Measurements from ENCODE around the gene GLTP.

Gene GLTP

DNA sequence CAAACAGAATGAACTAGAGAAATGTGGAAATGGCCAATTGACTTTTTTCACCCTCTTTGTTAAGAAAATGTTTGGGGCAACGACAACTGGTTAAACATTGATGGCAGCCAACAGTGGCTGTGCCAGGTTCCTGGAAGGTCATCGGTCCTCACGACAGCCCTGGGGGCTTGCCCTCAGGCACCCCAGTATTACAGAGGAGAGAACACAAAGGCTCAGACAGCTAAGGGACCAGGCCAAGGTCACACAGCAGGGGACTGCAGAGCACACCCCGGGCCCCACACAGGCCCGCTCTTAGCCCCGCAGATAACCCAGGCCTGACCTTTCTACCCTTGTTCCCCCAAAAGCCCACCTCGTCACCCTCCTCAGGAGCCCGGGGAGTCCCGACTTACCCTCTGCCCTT lies 48.4 kb downstream of the GLTP start:
- H3K9ac ChIP-seq (ENCODE audit: low read length) = no peak overlapping the region
- no peak for DNase-seq
- H3K79me2 ChIP-seq (ENCODE audit: low read length) = no peaks in the 10 kb centered on the region
- no peak overlapping the region for H2AFZ ChIP-seq (ENCODE audit: low read length)
- H3F3A ChIP-seq (ENCODE audit: insufficient read depth, low read length) = no peaks in the 10 kb centered on the region
- no peaks in the 10 kb centered on the region for H3K9me2 ChIP-seq (replicated peaks; ENCODE audit: insufficient read depth, low read length)
- H3K9me3 ChIP-seq (replicated peaks; ENCODE audit: insufficient read depth, low read length) = no peaks in the 10 kb centered on the region
- TF ChIP-seq EZH2 (optimal IDR thresholded peaks at IDR 0.05; ENCODE audit: low read depth, low read length) (no peak), EZH2phosphoT487 (IDR thresholded peaks at IDR 0.05; ENCODE audit: low read length) (no peak)
- TF ChIP-seq, protein P1, sequence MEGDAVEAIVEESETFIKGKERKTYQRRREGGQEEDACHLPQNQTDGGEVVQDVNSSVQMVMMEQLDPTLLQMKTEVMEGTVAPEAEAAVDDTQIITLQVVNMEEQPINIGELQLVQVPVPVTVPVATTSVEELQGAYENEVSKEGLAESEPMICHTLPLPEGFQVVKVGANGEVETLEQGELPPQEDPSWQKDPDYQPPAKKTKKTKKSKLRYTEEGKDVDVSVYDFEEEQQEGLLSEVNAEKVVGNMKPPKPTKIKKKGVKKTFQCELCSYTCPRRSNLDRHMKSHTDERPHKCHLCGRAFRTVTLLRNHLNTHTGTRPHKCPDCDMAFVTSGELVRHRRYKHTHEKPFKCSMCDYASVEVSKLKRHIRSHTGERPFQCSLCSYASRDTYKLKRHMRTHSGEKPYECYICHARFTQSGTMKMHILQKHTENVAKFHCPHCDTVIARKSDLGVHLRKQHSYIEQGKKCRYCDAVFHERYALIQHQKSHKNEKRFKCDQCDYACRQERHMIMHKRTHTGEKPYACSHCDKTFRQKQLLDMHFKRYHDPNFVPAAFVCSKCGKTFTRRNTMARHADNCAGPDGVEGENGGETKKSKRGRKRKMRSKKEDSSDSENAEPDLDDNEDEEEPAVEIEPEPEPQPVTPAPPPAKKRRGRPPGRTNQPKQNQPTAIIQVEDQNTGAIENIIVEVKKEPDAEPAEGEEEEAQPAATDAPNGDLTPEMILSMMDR (IDR thresholded peaks at IDR 0.05; ENCODE audit: low read length) = no peak
- H3K27me3 ChIP-seq (replicated peaks; ENCODE audit: insufficient read depth, low read length) = peaks cover 3% of the 10 kb centered on the region; the same call in 1 of the 2 replicates
- no peaks in the 10 kb centered on the region for H3K36me3 ChIP-seq (replicated peaks; ENCODE audit: insufficient read depth, low read length)
- no peaks in the 10 kb centered on the region for H4K20me1 ChIP-seq (ENCODE audit: insufficient read depth, low read length)
- no peaks in the 10 kb centered on the region for H3K4me1 ChIP-seq (ENCODE audit: low read length)
- no peak overlapping the region for H3K27ac ChIP-seq (ENCODE audit: low read length)
- no peak overlapping the region for H3K4me3 ChIP-seq (ENCODE audit: low read length)
- H3K4me2 ChIP-seq (ENCODE audit: low read depth, low read length) = no peak overlapping the region

DNA sequence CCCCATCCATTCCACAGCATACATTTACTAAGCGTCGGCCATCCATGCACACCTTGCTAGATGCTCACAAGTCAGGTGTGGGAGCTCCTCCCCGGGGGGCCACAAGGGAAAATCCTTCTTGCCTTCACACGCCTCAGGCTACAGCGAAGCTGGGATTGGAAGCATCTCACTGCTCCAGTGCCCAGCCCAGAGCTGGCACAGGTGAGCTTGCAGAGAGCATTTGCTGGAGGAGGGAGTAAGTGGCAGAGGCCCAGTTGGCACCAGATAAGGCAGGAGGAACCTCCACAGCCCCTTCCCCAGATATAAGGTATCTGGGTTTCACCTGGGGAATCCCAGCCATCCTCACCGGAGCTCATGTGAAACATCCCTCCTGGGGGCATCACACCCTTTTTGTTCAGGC lies 49.0 kb downstream of the GLTP start:
- no peak for DNase-seq
- TF ChIP-seq EZH2phosphoT487 (IDR thresholded peaks at IDR 0.05; ENCODE audit: low read length) (no peak), EZH2 (optimal IDR thresholded peaks at IDR 0.05; ENCODE audit: low read depth, low read length) (no peak)
- TF ChIP-seq, protein P1 (IDR thresholded peaks at IDR 0.05; ENCODE audit: low read length) = no peak
- Histone ChIP-seq H3K79me2 (ENCODE audit: low read length) (no peaks in the 10 kb centered on the region), H3K4me1 (ENCODE audit: low read length) (no peaks in the 10 kb centered on the region), H3K4me2 (ENCODE audit: low read depth, low read length) (no peak overlapping the region), H3K4me3 (ENCODE audit: low read length) (no peak overlapping the region), H2AFZ (ENCODE audit: low read length) (no peak overlapping the region), H3K27ac (ENCODE audit: low read length) (no peak overlapping the region), H3F3A (ENCODE audit: insufficient read depth, low read length) (no peaks in the 10 kb centered on the region), H3K9me2 (replicated peaks; ENCODE audit: insufficient read depth, low read length) (no peaks in the 10 kb centered on the region), H4K20me1 (ENCODE audit: insufficient read depth, low read length) (no peaks in the 10 kb centered on the region), H3K27me3 (replicated peaks; ENCODE audit: insufficient read depth, low read length) (peaks cover 3% of the 10 kb centered on the region; the same call in 1 of the 2 replicates), H3K36me3 (replicated peaks; ENCODE audit: insufficient read depth, low read length) (no peaks in the 10 kb centered on the region), H3K9ac (ENCODE audit: low read length) (no peak overlapping the region), H3K9me3 (replicated peaks; ENCODE audit: insufficient read depth, low read length) (no peaks in the 10 kb centered on the region)

DNA sequence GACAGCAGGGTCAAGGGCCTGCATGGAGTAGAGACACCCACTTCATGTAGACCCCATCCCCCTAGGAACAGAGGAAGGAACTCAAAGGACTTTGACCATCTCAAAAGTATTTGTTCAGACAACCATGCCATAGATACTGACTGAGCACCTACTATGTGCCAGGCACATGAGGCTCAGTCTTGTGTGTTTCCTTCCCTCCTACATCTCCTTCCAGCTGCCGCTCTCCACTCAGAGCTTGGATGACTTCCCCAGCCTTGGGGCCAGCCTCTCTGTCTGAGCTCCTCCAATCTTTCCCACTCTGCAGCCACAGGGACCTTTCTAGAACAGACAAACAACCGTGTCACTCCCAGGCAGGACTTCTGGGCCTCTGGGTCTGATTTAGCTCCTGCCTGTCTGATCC lies 49.6 kb downstream of the GLTP start:
- TF ChIP-seq EZH2phosphoT487 (IDR thresholded peaks at IDR 0.05; ENCODE audit: low read length) (no peak), EZH2 (optimal IDR thresholded peaks at IDR 0.05; ENCODE audit: low read depth, low read length) (no peak)
- TF ChIP-seq, protein P1 (IDR thresholded peaks at IDR 0.05; ENCODE audit: low read length) = no peak
- H3F3A ChIP-seq (ENCODE audit: insufficient read depth, low read length) = no peaks in the 10 kb centered on the region
- no peaks in the 10 kb centered on the region for H3K36me3 ChIP-seq (replicated peaks; ENCODE audit: insufficient read depth, low read length)
- no peaks in the 10 kb centered on the region for H3K9me3 ChIP-seq (replicated peaks; ENCODE audit: insufficient read depth, low read length)
- H3K27ac ChIP-seq (ENCODE audit: low read length) = no peak overlapping the region
- no peaks in the 10 kb centered on the region for H3K9me2 ChIP-seq (replicated peaks; ENCODE audit: insufficient read depth, low read length)
- no peak overlapping the region for H2AFZ ChIP-seq (ENCODE audit: low read length)
- H3K4me3 ChIP-seq (ENCODE audit: low read length) = no peak overlapping the region
- no peaks in the 10 kb centered on the region for H4K20me1 ChIP-seq (ENCODE audit: insufficient read depth, low read length)
- no peaks in the 10 kb centered on the region for H3K79me2 ChIP-seq (ENCODE audit: low read length)
- DNase-seq = no peak
- no peak overlapping the region for H3K9ac ChIP-seq (ENCODE audit: low read length)
- H3K4me2 ChIP-seq (ENCODE audit: low read depth, low read length) = no peak overlapping the region
- H3K4me1 ChIP-seq (ENCODE audit: low read length) = no peaks in the 10 kb centered on the region
- peaks cover 3% of the 10 kb centered on the region; the same call in 1 of the 2 replicates for H3K27me3 ChIP-seq (replicated peaks; ENCODE audit: insufficient read depth, low read length)

Measured in MM.1S (cell line).